ENCODE results near the gene AK3. TPM values are rescaled to one million over a fixed set of nuclear protein-coding genes. Genes with fewer than 3 reads are reported as not detected.
A peak's percentile ranks its signal among the peaks of the same experiment; 100 is the strongest.
"Not testable (repeated sequence)": the region's sequence is repeated elsewhere in the genome, so short reads cannot be mapped to it uniquely, and the experiment has no call there.

AK3 gene
- total RNA-seq, 1 donor from 2014 or later: 48.8 TPM

DNA sequence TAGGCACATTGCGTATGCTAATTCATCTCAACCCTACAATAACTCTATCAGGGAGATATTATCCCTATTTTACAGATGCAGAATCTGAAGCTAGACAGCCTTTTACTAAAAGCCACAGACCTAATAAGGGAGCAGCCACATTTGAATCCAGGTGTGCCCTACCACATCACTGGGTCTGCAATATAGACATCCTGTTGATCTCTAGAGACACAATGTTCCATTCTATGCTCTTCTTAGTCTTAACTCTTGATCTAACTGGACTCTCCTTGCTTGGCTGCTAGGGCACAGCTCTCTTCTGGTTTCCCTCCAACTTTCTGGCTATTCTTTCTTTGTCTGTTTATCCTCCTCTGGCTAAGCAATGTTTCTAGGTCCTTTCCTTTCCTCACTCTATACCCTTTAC lies 73.3 kb downstream of the AK3 start:
- no peak for DNase-seq (ENCODE audit: low read depth in 2 of 2)

DNA sequence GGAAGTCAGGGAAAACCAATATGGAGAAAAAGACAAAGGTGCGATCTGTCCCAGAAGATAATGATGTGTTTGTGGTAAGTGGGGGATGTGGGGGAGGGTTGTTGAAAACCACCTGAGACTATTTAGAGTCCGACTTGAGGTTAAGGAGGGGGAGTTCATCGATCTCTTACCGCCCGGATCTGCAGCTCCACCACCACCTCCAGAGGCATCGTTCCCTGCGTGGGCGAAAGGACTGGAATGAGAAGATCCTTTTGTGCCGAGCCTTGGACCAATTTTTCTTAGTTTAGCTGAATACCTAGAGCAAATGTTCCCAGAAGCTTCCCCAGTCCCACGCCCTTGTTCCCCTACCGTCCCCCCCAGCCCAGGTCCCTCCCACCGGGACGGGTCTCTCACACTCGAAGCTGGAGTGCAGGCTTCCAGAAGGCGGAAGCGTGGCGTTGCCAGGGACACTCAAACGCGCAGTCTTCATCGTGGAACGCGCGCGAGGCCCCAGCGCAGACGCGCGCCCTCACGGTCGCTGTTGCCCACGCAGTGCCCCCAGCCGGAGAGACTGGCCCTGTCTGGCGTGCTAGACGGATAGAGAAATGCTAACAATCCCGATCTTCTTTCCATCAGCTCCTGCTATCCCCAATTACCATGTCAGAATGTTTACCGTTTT lies 74.8 kb downstream of the AK3 start, which contains the start of gene SPATA6L:
SPATA6L (minus strand) TSS at position 439 of the 658 bp plus-strand sequence; CDS start at position 209, 230 bp downstream.
- DNase-seq (ENCODE audit: low read depth in 2 of 2): peak; percentile 82 to 86

- peak; percentile 95 to 100 for DNase-seq (ENCODE audit: low read depth in 2 of 2)
These were observed 75.6 kb downstream of the AK3 start for GRCh38 chr9:4665357-4665756.

DNA sequence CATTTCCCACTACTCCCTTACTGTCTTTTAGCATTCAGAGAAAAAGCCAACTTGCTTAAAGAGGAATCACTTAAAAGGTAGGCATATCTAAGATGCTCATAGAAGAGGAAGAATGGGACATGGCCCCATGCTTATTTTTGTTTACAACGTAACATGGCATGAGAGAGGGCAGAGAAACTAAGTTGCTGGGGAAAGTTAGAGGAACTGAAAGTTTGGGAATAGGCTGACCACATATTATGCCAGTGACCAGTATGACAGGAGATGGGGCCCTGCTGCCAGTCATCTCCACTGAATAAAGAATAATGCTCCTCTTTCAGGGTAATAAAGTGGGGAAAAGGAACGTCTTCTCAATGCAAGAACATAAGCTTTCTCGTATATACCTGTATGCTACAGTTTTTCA lies 77.0 kb downstream of the AK3 start:
- DNase-seq (ENCODE audit: low read depth in 2 of 2): no peak

DNA sequence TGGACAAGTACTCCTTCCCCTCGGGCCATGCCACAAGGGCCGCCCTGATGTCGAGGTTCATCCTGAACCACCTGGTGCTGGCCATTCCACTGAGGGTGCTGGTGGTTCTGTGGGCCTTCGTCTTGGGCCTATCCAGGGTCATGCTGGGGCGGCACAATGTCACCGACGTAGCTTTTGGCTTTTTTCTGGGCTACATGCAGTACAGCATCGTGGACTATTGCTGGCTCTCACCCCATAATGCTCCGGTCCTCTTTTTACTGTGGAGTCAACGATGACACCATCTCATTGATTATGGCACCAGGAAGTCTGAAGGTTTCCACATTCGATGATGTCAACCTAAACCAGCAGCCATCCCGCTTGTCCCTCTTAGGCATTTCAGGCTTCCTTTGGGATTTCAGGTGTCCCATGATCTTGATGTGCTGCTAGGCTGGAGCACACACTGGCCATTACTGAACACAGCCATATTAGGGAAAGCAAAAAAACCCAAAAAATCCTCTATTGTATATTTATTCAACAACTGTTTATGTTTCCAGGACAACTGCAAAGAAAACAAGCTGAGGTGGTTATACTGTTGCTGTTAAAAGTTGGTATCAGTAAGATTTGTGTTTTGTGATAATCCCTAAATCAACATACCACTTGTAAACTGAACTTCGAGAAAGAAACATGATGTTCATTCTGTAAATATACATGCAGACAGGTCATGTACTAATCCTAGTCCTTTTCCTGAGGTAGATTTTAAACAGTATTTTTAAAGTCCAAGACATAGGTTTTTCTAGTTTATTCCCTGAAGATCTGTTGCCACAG lies 77.8 kb downstream of the AK3 start:
- DNase-seq (ENCODE audit: low read depth in 2 of 2): peak in 1 of 2 donors; percentile 10

DNA sequence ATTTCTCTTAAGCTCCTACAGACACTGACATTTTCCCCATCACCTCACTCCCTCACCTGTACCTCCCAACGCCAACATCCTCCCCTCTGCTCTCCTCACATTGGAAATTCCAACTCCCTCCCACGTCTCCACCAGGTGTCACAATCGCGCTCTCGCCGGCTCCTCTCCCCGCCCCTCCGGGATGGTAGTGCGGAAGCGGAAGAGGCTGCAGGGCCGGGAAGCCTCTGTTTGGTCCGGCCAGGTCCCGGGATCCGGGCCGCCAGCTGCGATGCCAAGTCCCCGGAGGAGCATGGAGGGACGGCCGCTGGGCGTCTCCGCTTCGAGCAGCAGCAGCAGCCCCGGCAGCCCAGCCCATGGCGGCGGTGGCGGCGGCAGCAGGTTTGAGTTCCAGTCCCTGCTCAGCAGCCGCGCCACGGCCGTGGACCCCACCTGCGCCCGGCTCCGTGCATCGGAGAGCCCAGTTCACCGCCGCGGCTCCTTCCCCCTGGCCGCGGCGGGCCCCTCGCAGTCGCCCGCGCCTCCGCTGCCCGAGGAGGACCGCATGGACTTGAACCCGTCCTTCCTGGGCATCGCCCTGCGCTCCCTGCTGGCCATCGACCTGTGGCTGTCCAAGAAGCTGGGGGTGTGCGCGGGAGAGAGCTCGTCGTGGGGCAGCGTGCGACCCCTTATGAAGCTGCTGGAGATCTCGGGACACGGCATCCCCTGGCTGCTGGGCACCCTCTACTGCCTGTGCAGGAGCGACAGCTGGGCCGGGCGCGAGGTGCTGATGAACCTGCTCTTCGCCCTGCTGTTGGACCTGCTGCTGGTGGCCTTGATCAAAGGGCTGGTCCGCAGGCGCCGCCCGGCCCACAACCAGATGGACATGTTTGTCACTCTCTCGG lies 78.7 kb downstream of the AK3 start, which contains the start of gene PLPP6:
PLPP6 (plus strand) TSS at position 187 of the 881 bp plus-strand sequence; CDS start at position 269, 82 bp downstream.
- peak; percentile 78 to 86 for DNase-seq (ENCODE audit: low read depth in 2 of 2)

DNA sequence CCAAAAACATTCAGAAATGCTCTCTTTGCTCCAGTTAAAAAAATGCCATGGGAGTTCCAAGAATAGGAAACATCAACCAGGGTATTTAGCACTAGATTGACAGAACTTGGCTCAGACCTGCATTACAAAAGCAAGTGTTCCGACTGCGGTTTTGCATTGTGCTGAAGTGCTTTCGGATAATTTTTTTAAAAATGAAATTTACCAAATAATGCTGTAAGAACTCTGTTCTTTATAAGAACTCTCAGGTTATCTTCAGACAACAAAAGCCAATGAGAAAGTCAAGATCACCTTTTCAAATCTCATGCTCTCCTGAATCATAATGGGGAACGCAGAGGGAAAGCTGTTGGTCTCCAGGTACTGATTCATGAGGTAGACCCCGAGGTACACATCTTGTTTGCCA lies 79.4 kb downstream of the AK3 start:
- no peak for DNase-seq (ENCODE audit: low read depth in 2 of 2)

DNA sequence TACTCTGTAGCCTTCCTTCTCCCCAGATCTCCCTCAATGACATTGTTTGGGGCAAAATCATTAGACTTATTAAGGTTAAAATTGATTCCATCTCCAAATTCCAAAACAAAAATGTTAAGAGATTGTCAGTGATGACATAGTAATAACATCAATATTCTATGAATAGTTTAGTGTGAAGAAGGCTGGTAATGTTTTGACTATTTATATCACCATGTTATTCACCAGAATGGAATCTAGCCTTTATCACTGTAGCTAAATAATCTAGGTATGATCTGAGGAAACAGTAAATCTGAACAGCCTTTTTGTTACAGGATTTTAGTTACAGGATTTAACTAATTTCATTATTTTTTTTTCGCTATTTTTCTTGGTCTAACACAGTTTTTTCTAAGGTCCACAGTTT lies 79.8 kb downstream of the AK3 start:
- no peak for DNase-seq (ENCODE audit: low read depth in 2 of 2)

DNA sequence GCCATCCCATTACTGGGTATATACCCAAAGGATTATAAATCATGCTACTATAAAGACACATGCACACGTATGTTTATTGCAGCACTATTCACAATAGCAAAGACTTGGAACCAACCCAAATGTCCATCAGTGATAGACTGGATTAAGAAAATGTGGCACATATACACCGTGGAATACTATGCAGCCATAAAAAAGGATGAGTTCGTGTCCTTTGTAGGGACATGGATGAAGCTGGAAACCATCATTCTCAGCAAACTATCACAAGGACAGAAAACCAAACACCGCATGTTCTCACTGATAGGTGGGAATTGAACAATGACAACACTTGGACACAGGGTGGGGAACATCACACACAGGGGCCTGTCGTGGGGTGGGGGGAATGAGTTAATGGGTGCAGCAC lies 80.3 kb downstream of the AK3 start:
- DNase-seq (ENCODE audit: low read depth in 2 of 2): not testable (repeated sequence)

Other genes starting within 250 kb of the AK3 start
- gene PLPP6, start 78.9 kb downstream of the AK3 start, total RNA-seq: 3.7 and 6.3 TPM in 2 replicates
- gene SPATA6L, start 74.7 kb downstream of the AK3 start, total RNA-seq: 3.3 and 3.8 TPM in 2 replicates
- gene CDC37L1, start 61.6 kb downstream of the AK3 start, total RNA-seq: 5.1 and 7.7 TPM in 2 replicates
- 9.1 and 10.6 TPM in 2 replicates for gene RCL1, start 51.7 kb upstream of the AK3 start, total RNA-seq
- 3.9 and 5.6 TPM in 2 replicates for gene JAK2, start 244.1 kb upstream of the AK3 start, total RNA-seq

Measured in dermis microvascular lymphatic vessel endothelial cell (primary cell).